Endometrial microvascular endothelial cells (primary cell): ENCODE measurements around the gene GSTM5. TPM values are rescaled to one million over a fixed set of nuclear protein-coding genes. Genes with fewer than 3 reads are reported as not detected.
"Not testable (repeated sequence)": the region's sequence is repeated elsewhere in the genome, so short reads cannot be mapped to it uniquely, and the experiment has no call there.

Experiments
- in situ Hi-C: cut with HindIII; loops from 2 replicates; pipeline ENCODE4 v1.10.0; 2017; ENCODE audit warnings: low sequenced_read_pairs, low pct_unique_long_range_greater_than_20kb; ENCODE audit errors: inconsistent ontology term
- total RNA-seq: library from RNA; depleted of rRNA; stranded (reverse); fragments of >200 nt; gene quantifications from one replicate; pipeline ENCODE4 v1.2.3, GENCODE V29; 2015; ENCODE audit errors: inconsistent ontology term

GSTM5 gene
- total RNA-seq, 1 donor from 2014 or later, result not detected

DNA sequence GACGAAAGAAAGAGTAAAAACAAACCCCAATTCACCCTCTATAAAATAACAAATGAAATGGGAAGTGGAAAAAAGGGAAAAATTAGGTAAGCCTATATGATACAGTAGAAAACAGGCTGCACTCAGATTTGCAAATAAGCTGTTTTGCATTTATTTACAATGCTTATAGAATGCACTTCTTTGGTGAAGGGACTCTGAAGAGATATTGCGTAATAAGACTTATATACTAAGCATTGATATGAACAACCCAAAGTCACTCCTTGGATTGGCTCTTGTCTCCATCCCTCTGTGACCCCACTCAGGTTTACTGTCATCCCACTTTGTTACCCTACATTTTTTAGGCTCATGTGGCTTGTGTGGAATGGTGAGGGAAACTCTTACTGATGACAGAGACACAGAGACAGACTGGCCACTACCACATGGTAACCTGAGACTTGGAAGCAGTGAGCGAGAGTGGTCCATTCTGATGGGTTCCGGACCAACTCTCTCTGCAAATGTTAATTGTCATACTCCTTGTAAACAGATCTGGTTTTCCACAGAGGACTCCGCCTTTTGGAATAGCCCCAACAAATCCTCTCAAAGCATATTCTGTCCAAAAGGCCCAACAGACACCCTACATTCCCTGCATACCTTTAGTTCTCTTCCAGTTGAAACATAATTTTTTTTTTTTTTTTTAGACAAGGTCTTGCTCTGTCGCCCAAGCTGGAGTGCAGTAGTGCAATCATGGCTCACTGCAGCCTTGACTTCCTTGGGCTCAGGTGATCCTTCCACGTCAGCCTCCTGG lies 11.0 kb downstream of the GSTM5 start:
- in situ Hi-C loops, result no loop called here

DNA sequence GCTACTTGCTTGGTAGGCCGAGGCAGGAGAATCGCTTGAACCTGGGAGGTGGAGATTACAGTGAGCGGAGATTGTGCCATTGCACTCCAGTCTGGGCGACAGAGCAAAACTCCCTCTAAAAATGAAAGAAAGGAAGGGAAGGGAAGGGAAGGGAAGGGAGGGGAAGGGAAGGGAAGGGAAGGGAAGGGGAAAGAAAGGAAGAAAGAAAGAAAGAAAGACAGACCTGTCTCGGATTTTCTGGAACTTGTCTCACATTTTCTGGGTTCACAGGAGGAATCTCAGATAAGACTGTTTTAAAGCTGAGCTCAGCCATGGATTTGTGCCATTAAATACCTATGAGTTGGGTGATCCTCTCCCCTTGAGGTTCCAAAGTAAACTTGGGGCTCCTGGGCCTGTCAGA lies 12.9 kb downstream of the GSTM5 start:
- in situ Hi-C loops, result no loop called here

DNA sequence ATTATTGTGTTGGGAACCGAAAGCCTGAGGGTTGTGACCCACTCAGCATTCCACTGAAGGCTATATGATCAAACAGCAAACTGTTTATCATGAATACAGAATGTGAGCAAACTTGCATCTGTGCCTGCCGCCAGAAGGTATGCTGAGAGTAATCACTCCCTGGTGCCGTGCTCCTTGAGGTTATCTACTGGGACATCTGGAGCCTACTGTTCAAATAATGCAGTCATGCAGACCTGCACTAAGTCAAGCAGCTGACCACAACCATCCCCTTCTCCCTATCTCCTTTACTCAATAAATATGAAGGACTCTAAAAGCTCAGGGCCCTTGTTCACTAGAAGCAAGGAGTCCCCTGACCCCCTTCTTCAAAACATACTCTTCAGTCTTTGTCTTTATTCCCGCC lies 13.5 kb downstream of the GSTM5 start:
- in situ Hi-C loops, result no loop called here

DNA sequence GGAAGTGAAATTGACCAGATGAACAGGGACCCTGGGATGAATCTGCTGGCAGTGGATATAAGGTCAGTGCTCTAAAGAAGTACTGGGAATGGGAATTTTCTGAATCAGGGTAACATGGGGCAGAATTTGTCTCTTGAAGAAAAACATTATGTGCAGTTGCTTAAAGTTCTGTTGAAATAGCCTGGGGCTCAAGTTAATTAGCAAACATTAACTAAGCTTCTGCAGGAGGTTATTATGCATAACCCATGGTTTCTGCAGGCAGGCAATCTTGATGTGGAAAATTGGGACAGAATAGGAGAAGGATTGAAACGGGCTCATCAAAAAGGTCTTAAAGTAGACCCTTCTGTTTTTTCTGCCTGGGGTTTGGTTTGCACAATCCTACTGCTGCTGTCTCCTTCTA lies 14.0 kb downstream of the GSTM5 start:
- in situ Hi-C loops, result no loop called here

DNA sequence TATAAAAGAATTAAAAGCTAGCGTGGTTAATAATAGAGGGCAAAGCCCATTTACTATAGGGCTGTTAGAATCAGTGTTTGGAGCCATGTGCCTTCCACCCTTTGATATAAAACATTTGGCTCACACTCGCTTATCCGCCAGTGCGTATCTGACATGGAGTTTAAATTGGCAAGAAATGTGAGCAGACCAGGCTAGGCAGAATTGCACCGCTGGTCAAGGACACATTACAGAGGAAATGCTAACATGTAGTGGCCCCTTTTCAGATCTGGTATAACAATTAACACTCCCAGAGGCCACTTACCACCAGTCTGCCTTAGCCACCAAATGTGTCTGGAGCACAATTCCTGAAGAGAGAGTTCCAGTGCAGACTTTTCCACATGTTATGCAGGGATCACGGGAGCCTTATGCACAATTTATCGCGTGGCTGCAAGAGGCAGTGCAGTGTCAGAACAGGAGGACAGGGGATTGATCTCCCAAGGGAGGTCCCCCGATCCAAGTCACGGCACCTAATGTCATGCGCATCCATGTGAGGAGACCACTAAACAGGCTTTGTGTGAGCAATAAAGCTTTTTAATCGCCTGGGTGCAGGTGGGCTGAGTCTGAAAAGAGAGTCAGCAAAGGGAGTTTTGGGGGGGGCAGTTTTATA lies 14.8 kb downstream of the GSTM5 start:
- in situ Hi-C loops, result no loop called here

DNA sequence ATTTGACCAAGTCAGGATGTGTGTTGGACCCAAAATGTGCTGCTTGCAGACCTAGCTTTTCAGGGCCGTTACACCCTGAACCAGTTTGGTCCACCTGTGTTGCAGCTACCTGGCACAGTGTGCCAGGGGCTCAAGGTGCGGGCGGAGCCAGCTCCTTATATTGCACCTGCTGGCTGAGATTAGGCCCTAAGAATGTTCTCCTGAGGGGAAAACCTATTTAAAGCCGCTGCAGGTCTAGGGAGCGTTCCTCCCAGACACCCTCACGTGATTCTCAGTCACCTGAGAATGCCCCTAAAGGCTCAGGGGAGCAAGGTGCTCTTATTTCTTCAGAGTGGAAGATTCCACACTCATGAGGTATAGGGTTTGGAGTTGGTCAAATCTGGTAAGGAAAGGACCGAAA lies 16.8 kb downstream of the GSTM5 start:
- in situ Hi-C loops, result no loop called here

DNA sequence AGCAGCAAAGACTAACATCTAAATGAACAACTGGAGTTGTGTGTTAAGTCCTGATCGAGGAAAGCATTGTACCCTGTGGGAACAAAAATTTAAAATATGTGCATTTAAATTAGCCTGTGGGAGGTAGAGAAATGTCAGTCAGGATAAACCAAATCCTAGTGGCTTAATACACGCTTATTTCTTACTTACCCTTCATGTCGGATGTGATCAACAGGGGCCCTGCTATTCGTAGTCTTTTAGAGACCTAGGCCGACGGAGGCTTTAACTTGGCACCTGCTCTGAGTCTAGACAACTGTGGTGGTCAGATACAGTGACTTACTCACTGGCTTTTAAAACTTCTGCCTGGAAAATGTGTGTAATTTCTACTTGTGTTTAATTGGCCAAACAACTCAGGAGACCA lies 18.6 kb downstream of the GSTM5 start:
- in situ Hi-C loops, result no loop called here

DNA sequence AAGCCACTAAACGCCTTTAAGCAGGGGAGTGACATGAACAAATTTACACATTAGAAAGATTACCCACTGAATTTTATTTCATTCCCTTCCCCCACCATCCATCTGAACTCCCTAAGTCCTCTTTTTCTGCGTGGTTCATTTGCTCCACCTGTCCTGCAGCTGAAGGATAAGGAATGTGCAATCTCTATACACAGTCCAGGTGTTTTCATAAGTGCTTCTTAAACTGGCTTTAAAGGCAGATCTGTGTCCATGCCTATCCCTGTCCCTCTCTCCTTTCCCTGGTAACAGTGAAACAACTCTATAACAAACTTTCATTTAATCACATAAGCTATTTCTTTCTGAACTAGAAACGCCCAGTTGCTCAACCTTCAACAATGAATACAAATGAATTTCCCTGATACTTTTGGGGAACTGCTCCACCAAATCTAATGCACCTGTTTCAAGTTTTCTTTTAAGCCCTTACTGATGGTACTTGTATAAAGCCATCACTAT lies 20.4 kb downstream of the GSTM5 start:
- in situ Hi-C loops, result no loop called here

DNA sequence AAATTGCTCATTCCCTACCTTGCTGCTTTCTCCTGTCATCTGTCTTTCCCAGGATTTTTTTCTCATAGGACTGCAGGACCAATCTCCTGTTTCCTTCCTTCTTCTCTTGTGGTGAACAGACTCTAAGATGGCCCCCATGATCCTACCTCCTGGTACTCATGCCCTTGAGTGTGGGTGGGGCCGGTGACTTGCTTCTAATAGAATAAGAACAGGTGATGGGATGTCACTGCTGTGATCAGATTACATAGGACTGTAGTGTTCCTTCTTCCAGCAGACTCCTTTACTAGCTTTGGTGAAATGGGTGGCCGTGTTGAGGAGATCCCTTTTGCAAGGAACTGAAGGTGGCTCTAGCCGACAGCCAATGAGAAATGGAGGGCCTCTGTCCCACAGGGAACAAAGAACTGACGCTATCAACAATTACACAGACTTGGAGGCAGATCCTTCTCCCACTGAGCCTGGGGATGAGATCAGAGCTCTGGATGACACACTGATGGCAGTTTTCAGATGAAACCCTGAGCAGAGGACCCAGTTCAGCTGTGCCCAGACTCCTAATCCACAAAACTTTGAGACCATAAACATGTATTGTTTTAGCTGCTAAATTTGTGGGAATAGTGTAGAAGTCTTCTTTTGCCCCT lies 21.3 kb downstream of the GSTM5 start:
- in situ Hi-C loops, result no loop called here

DNA sequence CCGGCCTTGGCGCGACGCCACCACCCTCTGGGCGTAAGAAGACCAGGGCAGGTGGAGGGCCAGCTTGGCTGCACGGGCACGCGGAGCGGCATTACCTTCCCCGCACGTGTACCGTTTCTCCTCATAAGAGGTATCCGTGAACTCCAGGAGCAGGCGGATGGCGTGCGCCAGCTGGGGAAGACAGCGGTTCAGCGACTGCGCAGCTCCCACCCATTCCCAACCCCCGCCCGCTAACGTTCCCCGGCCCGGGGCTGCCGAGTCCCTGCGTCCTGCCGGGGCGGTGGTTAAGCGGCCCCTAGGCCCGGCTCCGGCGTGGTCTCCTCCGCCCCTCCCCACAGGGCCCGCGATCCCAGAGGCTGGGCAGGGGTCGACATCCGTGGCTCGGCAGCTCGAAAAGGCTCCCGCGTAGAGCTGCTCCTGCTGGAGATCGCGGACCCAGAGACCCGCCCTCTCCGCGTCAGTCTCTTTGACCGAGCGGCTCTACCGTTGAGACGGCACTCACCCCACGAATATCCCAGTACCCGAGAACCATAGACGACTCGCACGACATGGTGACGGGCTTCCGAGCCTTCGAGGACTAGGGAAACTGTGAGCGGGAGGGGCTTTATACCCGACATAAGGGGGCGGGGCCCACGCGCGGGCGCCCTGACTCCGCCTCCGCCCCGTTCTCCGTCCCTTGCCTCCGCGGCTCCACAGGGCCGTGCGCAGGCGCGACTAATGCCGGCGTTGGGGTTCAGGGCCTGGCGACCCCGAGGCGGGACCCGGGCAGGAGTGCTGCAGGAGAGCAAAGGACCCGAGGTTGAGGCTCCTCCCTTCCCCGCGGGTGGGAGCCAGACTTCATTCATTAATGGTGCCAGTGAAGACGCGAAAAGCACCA lies 27.9 kb downstream of the GSTM5 start:
- in situ Hi-C loops, result no loop called here

DNA sequence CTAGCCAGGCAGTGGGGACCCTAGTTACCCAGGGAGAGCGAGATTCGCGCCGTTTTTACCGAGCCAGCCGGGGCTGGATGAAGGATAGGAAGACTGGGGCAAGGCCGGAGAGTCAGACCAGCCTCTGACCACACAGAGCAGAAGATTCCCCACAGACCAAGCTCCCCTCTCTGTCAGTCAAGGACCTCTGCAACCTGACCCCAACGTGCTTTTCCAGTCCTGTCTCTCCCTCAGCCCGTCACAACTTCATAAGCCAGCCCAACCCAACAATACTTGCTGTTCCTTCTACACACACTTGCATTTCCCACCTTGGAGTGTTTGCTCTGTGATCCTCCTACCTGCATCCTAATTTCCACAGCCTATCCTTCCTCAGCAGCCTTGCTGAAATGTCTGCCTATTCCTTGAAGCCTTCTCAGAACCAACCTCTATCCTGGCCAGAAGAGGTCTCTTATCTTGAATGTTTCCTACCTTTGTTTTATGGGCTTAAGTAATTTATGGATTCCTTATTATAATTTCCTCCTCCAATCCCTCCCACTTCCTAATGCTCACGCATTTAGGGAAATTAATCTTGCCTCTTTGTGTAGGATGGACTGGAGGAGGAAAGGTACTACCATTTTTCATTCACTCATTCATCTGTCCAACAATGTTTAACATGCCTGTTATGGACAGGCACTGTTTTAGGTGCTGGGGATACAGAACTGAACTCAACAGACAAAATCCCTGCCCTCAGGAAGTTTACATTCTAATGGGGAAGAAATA lies 28.7 kb downstream of the GSTM5 start, which contains the start of gene GSTM3:
GSTM3 (minus strand) TSS at position 424 of the 759 bp plus-strand sequence. CDS start 751 bp downstream, outside the sequence.
- in situ Hi-C loops, result no loop called here

DNA sequence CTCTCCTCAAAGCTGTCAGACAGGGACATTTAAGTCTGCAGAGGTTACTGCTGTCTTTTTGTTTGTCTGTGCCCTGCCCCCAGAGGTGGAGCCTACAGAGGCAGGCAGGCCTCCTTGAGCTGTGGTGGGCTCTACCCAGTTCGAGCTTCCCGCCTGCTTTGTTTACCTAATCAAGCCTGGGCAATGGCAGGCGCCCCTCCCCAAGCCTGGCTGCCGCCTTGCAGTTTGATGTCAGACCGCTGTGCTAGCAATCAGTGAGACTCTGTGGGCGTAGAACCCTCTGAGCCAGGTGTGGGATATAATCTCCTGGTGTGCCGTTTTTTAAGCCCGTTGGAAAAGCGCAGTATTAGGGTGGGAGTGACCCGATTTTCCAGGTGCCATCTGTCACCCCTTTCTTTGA lies 36.3 kb downstream of the GSTM5 start:
- in situ Hi-C loops, result not testable (repeated sequence)

DNA sequence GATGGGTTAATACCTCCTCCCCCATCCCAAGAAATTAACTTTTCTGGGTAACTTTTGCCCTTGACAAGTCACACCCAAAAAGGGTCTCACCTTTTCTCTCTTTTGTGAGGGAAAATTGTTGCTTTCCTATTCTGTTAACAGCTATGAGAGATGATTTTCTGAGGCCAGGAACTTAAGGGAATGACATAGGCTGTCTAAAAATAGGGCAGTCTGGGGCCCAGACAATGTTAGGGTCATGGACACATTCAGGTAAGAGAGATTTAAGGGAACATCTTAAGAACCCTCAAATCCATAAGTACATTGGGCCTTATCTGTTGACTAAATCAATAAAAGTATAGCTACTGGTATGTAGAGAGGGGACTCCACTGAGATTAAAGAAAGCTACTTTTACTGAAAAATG lies 37.2 kb downstream of the GSTM5 start:
- in situ Hi-C loops, result no loop called here

DNA sequence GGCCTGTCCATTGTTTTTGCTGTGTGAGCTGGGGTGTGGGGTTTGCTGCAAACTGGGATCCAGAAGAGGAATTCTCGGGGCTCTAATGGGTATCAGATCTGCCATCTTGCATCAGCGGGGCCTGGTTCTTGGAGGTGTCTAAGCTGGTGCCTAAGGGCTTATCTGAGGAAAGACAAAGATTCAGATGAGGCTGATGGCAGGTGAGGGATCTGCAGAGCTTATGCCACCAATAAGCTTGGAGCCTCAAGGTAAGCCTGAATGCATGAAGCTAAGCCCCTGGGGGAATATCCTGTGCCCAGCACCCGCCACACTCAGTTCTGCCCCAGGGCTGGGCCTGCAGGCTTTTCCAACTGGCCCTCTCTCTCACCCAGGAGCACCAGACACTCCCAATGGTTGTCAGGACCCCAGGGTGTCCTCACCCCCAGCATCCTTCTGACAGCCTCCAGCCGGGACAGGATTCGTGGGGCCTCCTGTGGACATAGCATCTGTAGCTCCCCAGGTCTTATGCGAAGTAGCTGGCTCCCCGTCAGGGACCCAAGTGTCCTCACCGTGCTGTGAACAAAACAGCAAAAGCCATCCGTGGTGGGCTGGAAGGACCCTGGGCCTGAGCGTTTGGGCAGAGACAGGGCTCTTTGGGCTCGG lies 38.3 kb downstream of the GSTM5 start:
- in situ Hi-C loops, result no loop called here

DNA sequence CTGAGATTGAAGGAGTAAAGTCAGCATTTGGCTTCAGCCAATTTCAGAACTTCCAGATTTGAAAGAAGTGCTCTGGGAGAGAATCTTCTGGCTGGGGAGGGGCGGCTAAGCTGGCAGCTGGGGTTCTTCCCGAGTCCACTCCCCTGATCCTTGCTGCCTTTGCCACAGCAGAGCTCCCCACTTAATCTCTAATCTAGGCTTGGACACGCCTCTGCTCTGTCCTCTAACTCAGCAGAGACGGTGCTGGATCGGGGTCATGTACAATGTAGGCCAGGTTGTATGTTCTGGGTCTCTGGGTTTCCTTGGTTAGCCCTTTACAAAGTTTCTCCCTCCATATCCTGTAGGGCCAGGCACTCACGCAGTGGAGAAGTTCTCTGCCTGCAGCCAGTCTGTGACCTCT lies 38.9 kb downstream of the GSTM5 start:
- in situ Hi-C loops, result no loop called here

DNA sequence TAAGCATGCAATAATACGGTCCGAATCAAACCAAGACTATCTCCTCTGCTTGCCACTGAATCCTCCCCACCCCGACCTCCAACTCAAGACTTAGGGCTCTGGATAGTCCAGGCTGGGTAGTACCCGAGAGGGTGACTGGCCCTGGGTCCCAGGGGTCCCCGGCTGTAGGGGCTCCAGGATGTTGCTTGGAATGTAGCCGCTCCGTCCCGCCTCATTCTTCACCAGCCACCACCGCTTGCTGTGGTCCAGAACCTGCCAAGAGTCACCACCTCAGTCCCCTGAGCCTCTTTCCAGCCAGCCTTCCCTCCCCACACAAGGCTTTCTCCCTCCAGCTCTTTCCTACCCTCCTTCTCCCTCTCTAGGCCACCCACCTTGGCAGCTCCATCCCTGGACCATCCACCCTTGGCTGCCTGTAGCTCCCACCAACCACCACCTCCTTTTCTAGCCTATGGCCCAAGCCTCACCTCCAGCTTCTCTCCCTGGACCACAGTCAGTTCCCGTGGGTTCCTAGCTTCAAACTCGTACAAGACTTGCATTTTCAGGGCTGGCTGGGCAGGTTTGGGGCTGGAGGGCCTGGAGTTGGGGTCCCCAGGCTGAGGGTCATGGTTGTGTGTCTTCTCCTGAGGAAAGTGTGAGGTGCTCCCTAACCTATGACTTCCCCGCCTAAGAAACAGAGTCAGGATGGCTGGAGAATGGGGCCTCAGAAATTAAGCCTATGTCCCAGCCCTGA lies 39.6 kb downstream of the GSTM5 start:
- in situ Hi-C loops, result no loop called here

DNA sequence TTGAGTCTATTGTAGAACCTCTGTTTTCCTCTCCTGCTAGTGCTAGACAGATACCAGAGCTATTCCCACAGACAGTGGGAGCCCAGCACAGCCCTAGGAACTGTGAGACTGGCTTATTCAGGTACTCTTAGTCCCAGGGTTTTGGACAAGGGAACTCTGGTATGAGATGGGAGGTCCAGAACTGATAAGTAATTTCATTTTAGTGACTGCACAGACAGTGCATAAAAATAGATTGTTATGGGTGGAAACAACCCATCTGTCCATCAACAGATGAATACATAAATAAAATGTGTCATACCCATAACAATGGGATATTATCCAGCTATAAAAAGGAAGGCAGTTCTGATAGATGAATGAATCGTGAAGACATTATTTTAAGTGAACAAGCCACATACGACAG lies 42.7 kb downstream of the GSTM5 start:
- in situ Hi-C loops, result no loop called here
